NCI-H1105 treated with DMSO at 0.1 percent for 48 hours (cell line): ENCODE measurements around the gene DVL1.

Source experiments
- DNase-seq: peaks from one replicate; lab custom pipeline; 2025; lab: John Stamatoyannopoulos, UW

The DVL1 gene

GRCh38 chr1:1340791-1341548 lies 8.2 kb downstream of the DVL1 start:
- no peak for DNase-seq

- DNase-seq: no peak
Observed at GRCh38 chr1:1340185-1340584, 9.0 kb downstream of the DVL1 start.

GRCh38 chr1:1338278-1338677 lies 10.9 kb downstream of the DVL1 start:
- DNase-seq: no peak

- no peak for DNase-seq
Observed at GRCh38 chr1:1337793-1338147, 11.4 kb downstream of the DVL1 start.

GRCh38 chr1:1336931-1337792 lies 12.1 kb downstream of the DVL1 start:
- no peak for DNase-seq

- DNase-seq: no peak
Observed at GRCh38 chr1:1336446-1336845, 12.8 kb downstream of the DVL1 start.

- DNase-seq: no peak
Observed at GRCh38 chr1:1335792-1336248, 13.4 kb downstream of the DVL1 start.

GRCh38 chr1:1335283-1335682 lies 13.9 kb downstream of the DVL1 start:
- DNase-seq: no peak

- no peak for DNase-seq
Observed at GRCh38 chr1:1334835-1335234, 14.4 kb downstream of the DVL1 start.

- no peak for DNase-seq
Observed at GRCh38 chr1:1333551-1334241, 15.5 kb downstream of the DVL1 start.

GRCh38 chr1:1332774-1333480 lies 16.3 kb downstream of the DVL1 start:
- peak; percentile 18 for DNase-seq

- DNase-seq: peak; percentile 6
Observed at GRCh38 chr1:1332031-1332755, 17.0 kb downstream of the DVL1 start.

- no peak for DNase-seq
Observed at GRCh38 chr1:1331068-1331965, 17.9 kb downstream of the DVL1 start, which contains the start of gene TAS1R3. Gene TAS1R3 (plus strand): TSS chr1:1331280. CDS start chr1:1331346, 66 bp downstream.

- no peak for DNase-seq
Observed at GRCh38 chr1:1330366-1331067, 18.7 kb downstream of the DVL1 start.

GRCh38 chr1:1329304-1330210 lies 19.7 kb downstream of the DVL1 start:
- no peak for DNase-seq

- no peak for DNase-seq
Observed at GRCh38 chr1:1328254-1328653, 21.0 kb downstream of the DVL1 start.

- DNase-seq: no peak
Observed at GRCh38 chr1:1327291-1327690, 21.9 kb downstream of the DVL1 start.

GRCh38 chr1:1326075-1326605 lies 23.1 kb downstream of the DVL1 start:
- DNase-seq: no peak
